ENCODE data around the gene LILRA1. TPM values are rescaled to one million over a fixed set of nuclear protein-coding genes. Genes with fewer than 3 reads are reported as not detected.
"Not testable (repeated sequence)": the region's sequence is repeated elsewhere in the genome, so short reads cannot be mapped to it uniquely, and the experiment has no call there.

The LILRA1 gene
- total RNA-seq, 1 experiment from 2014 or later = not detected

- CTCF ChIA-PET = no interaction called here
- POLR2A ChIA-PET = interaction anchor here (0.6 kb wide), 1 partner anchor 361 kb away, joined by 10 read pairs; no protein-coding TSS in a partner anchor
- peaks cover 15% of the 10 kb centered on the region for H3K27me3 ChIP-seq (ENCODE audit: control insufficient read depth, insufficient read depth, low read length)
- H3K4me1 ChIP-seq (ENCODE audit: control insufficient read depth, insufficient read depth, low read length) = no peaks in the 10 kb centered on the region
- intact Hi-C loops (cut with micrococcal nuclease; ENCODE audit: unreplicated experiment) = no loop called here
- H3K27ac ChIP-seq (ENCODE audit: low read length) = no peak overlapping the region
- H3K36me3 ChIP-seq (ENCODE audit: control insufficient read depth, insufficient read depth, low read length) = no peaks in the 10 kb centered on the region
- no peak for ATAC-seq
- H3K4me3 ChIP-seq (ENCODE audit: low read depth in 2 of 2, low read length in 2 of 2) = no peak overlapping the region
- DNase-seq (ENCODE audit: low read depth, low spot score) = no peak
- BruUV-seq (replicated peaks) = no TSS peak
- in situ Hi-C loops (cut with HindIII; ENCODE audit: low pct_unique_long_range_greater_than_20kb, low sequenced_read_pairs) = loop anchor here (10.0 kb wide), 1 partner anchor 97 kb away; no protein-coding TSS in a partner anchor
- no peaks in the 10 kb centered on the region for H3K9me3 ChIP-seq (ENCODE audit: control insufficient read depth, insufficient read depth, low read depth, low read length)
- TF ChIP-seq SIN3A (IDR thresholded peaks at IDR 0.05; ENCODE audit: borderline replicate concordance, insufficient read depth, low read depth, low read length) = no peak
- no peak for TF ChIP-seq TCF7L2 (IDR thresholded peaks at IDR 0.05; ENCODE audit: low read depth, low read length)
- TF ChIP-seq CTCF (IDR thresholded peaks at IDR 0.05) = no peak
- no peak for TF ChIP-seq REST (IDR thresholded peaks at IDR 0.05; ENCODE audit: insufficient read depth in 1 of 2, low read depth in 2 of 2, low read length in 1 of 2)
- no peak for TF ChIP-seq POLR2AphosphoS5 (IDR thresholded peaks at IDR 0.05; ENCODE audit: low read depth, low read length)
Observed at GRCh38 chr19:54577334-54577733, 16.1 kb upstream of the LILRA1 start.

- intact Hi-C loops (cut with micrococcal nuclease; ENCODE audit: unreplicated experiment); BruUV-seq (replicated peaks); H3K4me1 ChIP-seq (ENCODE audit: control insufficient read depth, insufficient read depth, low read length); H3K9me3 ChIP-seq (ENCODE audit: control insufficient read depth, insufficient read depth, low read depth, low read length); H3K36me3 ChIP-seq (ENCODE audit: control insufficient read depth, insufficient read depth, low read length); POLR2A ChIA-PET; H3K27ac ChIP-seq (ENCODE audit: low read length); H3K4me3 ChIP-seq (ENCODE audit: low read depth in 2 of 2, low read length in 2 of 2); ATAC-seq; DNase-seq (ENCODE audit: low read depth, low spot score); CTCF ChIA-PET: not testable (repeated sequence)
- H3K27me3 ChIP-seq (ENCODE audit: control insufficient read depth, insufficient read depth, low read length) = peaks cover 15% of the 10 kb centered on the region
- in situ Hi-C loops (cut with HindIII; ENCODE audit: low pct_unique_long_range_greater_than_20kb, low sequenced_read_pairs) = loop anchor here (10.0 kb wide), 1 partner anchor 97 kb away; no protein-coding TSS in a partner anchor
Observed at GRCh38 chr19:54578268-54578667, 15.2 kb upstream of the LILRA1 start.

- intact Hi-C loops (cut with micrococcal nuclease; ENCODE audit: unreplicated experiment) = no loop called here
- no peaks in the 10 kb centered on the region for H3K4me1 ChIP-seq (ENCODE audit: control insufficient read depth, insufficient read depth, low read length)
- ATAC-seq = no peak
- DNase-seq (ENCODE audit: low read depth, low spot score) = no peak
- no peaks in the 10 kb centered on the region for H3K9me3 ChIP-seq (ENCODE audit: control insufficient read depth, insufficient read depth, low read depth, low read length)
- TF ChIP-seq SIN3A (IDR thresholded peaks at IDR 0.05; ENCODE audit: borderline replicate concordance, insufficient read depth, low read depth, low read length) (no peak), POLR2AphosphoS5 (IDR thresholded peaks at IDR 0.05; ENCODE audit: low read depth, low read length) (no peak), CTCF (IDR thresholded peaks at IDR 0.05) (no peak), REST (IDR thresholded peaks at IDR 0.05; ENCODE audit: insufficient read depth in 1 of 2, low read depth in 2 of 2, low read length in 1 of 2) (no peak), TCF7L2 (IDR thresholded peaks at IDR 0.05; ENCODE audit: low read depth, low read length) (no peak)
- H3K27ac ChIP-seq (ENCODE audit: low read length) = no peak overlapping the region
- ChIA-PET CTCF (no interaction called here), POLR2A (no interaction called here)
- H3K36me3 ChIP-seq (ENCODE audit: control insufficient read depth, insufficient read depth, low read length) = no peaks in the 10 kb centered on the region
- in situ Hi-C loops (cut with HindIII; ENCODE audit: low pct_unique_long_range_greater_than_20kb, low sequenced_read_pairs) = no loop called here
- peaks cover 40% of the 10 kb centered on the region for H3K27me3 ChIP-seq (ENCODE audit: control insufficient read depth, insufficient read depth, low read length)
- H3K4me3 ChIP-seq (ENCODE audit: low read depth in 2 of 2, low read length in 2 of 2) = no peak overlapping the region
- BruUV-seq (replicated peaks) = no TSS peak
Observed at GRCh38 chr19:54586397-54586796, 7.0 kb upstream of the LILRA1 start.
